CD4-positive, alpha-beta T cell treated with Interleukin-2 at 100 ng/mL for 4 hours (primary cell): ENCODE results near the gene RBBP5.

Experiments used
- DNase-seq: peaks from one replicate; pipeline ENCODE4 v3.0.0-alpha.2; 2020; ENCODE audit warnings: low spot score

The RBBP5 gene

DNA sequence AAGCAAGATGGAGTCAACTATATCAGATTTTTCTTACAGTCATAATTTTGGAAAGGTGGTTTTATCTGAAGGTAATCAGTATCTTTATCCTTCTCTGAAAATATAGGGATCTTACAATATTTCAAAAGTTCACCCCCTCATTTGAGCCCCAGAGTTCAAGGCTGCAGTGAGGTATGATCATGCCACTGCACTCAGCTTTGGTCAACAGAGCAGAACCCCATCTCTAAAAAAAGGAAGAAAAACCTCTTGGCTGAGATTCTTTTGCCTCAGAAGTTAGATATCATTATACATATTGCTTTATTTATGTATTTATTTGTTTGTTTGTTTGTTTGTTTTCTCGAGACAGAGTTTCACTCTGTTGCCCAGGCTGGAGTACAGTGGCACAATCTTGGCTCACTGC lies 11.5 kb upstream of the RBBP5 start:
- DNase-seq: no peak

DNA sequence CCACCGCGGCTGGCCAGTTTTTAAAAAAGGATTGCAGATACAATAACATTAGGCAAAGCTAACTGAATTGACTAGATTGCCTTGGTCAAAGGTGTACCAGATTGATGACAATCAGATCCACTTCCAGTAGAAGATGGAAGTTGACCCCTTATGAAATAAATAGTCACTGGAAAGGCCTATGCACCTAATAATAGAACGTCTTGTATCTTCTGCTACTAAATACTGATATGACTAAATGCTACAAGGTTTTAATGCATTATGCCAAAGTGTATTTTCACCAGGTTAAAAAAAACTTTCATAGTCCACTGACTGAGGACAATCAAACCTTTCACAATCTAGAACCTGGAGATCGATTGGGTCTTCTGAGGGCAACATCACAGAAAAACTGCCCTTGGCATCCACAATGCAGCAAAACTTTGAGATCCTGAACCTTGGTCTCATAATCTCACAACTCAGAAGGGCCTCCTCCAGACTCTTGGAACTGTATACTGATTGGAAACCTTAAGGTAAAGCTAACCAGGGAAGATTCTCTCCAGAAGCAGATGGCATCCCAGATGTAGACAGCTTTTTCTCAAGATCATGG lies 7.8 kb upstream of the RBBP5 start:
- no peak for DNase-seq

DNA sequence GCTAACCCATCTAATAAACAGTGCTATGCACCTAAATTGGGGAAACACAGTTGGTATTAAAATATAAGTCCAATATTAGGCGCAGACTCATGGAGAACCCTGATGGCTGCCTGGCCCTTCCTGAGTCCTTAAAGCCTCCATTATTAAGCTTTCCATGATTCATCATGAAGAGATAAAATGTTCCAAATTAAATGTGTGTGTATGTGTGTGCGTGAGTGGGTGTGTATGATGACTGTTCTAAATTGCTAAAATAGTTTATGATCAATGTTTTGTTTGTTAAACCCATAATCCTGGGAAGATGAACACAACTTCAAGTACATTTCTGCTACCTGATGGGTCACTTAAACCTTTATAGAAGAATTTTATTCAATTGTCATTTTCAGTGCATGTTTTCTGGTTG lies 6.3 kb upstream of the RBBP5 start:
- no peak for DNase-seq

DNA sequence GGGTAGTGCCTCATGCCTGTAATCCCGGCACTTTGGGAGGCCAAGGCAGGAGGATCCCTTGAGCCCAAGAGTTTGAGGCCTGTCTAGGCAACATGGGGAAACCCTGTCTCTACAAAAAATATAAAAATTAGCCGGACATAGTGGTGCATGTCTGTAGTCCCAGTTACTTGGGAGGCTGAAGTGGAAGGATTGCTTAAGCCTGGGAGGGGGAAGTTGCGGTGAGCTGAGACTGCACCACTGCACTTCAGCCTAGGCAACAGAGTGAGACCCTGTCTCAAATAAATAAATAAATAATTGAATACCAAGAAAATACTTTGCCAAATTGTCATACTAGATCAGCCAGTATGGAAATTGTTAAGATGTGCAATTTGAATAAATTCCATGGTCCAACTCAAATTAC lies 5.9 kb upstream of the RBBP5 start:
- DNase-seq: no peak

DNA sequence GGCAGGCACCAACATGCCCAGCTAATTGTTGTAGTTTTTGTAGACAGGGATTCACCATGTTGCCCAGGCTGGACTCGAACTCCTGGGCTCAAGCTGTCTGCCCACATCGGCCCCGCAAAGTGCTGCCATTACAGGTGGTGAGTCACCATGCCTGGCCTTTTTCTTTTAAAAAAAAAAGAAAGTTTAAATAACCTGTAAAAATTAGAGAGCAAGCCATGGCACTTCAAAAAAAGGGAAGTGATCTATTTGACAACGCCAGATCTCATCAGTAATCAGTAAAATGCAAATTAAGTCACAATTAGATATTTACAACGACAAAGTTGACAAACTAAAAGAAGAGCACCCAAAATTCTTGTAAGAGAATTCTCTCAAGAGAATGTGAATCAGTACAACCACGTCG lies 2.9 kb upstream of the RBBP5 start:
- no peak for DNase-seq

DNA sequence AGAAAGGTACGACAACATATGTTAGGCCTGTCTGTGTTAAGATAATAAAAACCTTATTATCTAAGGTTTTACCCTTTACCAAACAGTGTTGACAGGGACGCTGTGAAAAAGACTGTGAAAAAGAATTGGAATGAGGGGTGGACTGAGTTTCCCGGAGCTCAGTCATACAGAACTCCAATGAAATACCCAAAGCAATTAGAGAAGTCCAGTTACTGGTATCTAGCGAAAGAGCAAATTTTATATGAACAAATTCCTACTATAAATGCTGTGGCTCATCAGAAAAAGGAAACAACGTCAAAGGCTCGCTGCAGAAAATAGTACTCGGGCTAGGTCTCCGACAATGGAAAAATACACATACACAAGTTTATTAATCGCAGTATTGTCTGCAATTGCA lies 708 bp upstream of the RBBP5 start:
- DNase-seq: no peak

DNA sequence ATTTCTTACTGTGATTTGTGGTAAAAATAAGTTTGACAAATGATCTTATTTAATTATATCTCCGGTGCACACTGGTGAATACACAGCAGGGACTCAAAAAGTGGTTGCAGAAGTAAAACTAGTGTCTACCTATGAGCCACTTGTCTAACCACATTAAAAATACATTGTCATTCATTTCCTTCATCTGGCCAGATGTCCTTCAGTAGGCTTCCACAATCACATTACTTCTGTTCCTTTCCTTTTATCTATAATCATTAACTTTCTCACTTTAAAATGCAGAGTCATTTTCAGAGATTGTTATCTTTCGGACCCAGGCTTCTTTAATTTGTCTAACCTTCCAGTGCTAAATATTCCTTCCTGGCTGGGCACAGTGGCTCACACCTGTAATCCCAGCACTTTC lies 3.0 kb downstream of the RBBP5 start:
- no peak for DNase-seq

DNA sequence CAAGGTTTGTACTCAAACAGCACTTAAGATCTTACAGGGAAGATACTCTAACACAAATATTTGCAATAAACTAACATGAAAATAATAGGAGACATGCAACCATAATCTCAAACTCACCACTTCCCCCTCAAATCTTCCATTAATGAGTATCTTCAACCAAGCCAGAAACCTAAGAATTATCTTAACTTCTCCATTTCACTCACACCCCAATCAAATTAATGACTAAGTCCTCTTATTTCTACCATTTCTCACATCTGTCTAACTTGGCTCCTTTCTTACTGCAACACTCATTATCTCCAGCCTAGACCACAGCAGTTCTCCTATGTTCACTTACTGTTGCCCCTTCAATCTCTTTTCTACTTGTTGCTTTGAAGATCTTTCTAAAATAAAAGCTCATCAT lies 10.4 kb downstream of the RBBP5 start:
- DNase-seq: no peak

DNA sequence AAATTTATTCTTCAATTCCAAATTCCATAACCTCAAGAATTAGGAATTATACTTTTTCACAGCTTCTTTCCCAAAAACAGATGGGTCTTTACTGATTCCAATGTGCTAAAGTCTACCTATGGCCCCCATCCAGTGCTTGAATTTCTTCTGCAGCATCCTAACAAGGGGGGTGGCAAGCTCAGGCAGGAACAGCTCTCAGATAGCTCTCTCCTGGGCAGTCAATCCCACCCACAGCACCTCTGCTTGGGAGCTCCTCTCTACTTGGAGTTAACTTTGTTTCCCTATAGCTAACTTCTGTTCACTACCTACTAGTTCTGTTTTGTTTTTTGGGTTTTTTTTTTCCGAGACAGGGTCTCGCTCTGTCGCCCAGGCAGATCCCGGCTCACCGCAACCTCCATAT lies 12.1 kb downstream of the RBBP5 start:
- DNase-seq: no peak

DNA sequence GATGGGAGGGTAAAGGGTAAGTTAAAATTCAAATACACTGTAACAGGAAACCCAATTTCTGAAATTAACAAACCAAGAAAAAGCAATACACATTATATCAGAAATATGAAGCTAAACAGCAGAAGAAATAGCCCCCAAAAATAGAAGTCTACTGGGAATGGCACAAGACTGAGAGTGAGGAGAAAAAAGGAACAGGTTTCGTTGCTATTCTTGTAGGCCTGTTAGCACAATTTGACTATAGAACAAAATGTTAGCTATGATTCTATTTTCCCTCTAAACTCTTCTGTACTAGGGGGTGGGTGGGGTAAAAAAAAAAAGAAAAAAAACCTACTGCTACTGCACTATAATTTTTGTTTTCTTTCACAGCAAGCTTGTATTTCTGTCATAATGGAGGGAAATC lies 12.5 kb downstream of the RBBP5 start:
- no peak for DNase-seq

DNA sequence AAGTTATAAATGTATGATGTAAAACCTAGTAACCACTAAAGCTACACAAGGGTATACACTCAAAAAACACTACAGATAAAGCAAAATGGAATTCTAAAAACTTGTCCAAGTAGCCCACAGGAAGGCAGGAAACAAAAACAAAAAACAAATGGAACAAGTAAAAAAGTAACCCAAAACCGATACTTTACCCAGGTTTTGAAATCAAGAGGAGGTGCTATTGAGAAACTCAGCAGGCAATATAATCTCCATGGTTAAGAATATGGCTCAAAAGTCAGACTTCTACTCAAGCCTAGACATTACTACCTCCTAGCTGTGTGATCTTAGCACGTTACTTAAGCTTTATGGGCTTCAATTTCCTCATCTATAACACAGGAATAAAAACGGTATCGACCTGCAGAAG lies 13.3 kb downstream of the RBBP5 start:
- DNase-seq: no peak

DNA sequence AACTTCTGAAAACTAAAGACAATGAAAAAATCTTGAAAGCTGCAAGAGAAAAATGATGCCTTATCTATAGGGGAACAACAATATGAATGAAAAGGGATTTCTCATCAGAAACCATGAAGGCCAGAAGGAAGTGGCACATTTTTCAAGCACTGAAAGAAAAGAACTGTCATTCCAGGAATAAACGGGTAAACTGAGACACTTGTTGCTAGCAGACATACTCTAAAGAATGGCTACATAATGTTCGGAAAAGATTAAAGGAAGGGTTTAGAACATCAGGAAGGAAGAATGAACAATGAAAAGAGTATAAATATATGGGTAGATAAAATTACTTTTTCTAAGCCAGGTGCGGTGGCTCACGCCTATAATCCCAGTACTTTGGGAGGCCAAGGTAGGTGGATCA lies 14.5 kb downstream of the RBBP5 start:
- DNase-seq: no peak

DNA sequence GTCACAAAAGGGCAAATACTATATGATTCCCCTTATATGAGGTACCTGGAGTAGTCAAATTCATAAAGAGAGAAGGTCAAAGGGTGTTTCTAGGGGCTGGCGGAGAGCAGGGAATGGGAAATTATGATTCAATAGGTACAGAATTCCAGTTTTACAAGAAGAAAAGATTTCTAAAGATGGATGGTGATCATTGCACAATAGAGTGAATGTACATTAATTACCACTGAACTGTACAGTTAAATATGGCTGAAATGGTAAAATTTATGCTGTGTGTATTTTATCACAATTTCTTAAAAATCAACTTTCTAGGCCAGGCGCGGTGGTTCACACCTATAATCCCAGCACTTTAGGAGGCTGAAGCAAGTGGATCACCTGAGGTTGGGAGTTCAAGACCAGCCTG lies 19.4 kb downstream of the RBBP5 start:
- no peak for DNase-seq

DNA sequence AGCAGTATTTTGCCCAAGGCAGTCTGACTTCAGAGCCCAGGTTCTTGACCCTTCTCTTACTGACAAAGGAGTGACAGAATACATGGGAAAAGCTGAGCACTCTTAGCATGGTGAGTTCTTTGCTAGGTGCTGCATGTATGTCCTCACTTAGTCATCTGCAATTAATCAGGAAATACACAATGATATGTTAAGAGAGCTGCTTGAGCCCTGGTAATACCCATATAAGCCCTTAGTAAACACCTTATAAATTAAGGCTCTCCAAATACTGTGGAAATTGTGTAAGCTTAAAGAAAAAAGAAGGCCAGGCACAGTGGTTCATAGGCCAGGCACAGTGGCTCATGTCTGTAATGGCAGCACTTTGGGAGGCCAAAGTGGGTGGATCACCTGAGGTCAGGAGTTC lies 23.5 kb downstream of the RBBP5 start:
- DNase-seq: no peak

DNA sequence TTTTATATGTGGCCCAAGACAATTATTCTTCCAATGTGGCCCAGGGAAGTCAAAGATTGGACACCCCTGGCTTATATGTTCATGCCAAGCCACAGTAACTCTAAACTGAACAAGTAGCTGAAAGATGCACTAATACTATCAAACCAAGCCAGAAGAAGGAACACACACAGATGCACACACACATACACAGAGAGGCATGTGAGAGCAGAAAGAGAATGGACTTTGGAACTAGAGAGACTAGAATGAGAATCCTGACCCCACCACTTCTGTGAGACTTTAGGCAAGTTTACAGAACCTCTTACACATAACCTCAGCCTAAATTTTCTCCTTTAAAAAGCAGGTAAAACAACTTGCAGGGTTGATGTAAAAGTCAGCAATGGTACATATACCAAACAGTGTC lies 26.4 kb downstream of the RBBP5 start:
- no peak for DNase-seq

DNA sequence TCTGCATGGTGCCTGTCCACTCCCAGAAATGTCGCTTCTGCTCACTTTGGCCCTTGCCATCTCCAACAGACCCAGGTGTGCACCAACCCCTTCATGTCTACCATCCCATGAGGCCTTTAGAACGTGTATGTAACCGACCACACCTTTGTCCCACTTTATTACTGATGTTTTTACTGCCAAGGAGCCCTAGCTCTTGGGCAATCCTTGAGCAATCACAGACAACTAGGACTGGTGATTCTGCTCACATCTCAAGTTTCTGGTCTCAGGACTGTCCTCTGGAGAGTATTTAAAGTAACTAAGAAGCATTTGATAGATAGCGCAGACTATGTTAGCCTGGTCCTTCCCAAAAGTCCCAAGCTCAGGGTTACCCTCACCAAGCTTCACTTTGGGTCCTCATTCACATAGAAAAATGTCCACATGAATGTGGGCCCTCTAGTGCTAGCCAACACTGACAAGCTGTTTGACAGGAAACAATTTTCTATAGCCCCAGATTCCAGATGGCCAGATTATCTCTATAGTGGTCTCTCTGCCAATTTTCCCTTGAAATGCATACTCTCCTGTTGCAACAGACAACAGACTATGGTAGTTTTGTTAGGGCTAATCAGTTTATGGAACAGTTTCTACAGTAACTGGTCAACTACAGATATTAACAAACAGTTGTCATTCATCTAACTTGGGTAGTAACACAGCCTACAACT lies 30.6 kb downstream of the RBBP5 start:
- DNase-seq: no peak

DNA sequence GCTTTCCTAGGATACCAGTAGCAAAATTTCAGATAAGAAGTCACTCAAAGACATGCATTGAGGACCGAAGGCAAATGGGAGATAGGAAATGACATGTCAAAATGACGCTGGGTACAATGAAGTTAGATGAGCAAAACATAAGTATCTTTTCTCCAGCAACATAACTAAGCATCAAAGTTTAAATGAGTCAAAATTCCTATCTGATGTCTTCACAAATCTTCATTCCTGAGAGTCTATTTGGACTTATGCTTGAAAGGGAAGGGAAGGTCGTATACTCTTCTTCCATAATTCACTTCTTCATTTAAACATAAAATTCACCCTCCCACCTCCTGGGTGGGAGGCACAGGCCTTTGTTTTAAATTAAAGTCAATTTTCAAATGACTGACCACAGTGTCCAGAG lies 33.4 kb downstream of the RBBP5 start:
- DNase-seq: no peak

DNA sequence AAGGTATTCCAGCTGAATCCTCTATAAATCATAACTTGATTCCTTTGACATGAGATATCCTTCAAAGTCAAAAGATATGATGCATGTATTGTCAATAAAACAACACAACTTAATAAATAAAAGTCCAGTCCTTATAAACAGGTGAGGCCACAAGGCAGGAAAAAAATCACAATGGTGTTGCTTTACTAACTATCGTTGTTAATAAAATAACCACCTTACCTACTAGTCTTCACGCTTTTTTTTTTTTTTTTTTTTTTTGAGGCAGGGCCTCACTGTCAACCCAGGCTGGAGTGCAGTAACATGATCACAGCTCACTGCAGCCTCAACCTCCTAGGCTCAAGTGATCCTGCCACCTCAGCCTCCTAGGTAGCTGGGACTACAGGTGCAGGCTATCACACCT lies 37.4 kb downstream of the RBBP5 start, which contains the start of gene TMEM81:
Gene TMEM81, minus strand, starts transcription at position 101 of the 400 bp plus-strand sequence. CDS start 140 bp downstream, outside the sequence.
- DNase-seq: no peak

DNA sequence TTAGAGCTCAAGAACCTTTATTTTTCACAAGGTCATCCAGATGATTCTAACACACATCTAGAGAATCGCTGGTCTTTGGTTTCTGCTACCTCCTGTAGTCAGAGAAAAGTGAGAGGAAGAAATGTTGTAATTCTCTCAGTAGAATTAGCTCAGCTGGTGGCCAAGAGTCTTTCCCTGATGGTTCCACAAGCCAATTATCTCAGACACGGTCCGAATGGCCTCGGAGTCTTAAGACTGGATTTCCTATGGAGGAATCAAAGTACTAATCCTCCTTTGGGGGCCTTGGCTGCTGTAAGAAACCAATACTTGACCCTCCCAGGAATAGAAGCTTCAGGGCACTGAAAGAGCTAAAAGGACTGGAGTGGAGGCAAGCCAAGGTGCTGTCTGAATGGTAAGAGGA lies 39.3 kb downstream of the RBBP5 start:
- DNase-seq: no peak

DNA sequence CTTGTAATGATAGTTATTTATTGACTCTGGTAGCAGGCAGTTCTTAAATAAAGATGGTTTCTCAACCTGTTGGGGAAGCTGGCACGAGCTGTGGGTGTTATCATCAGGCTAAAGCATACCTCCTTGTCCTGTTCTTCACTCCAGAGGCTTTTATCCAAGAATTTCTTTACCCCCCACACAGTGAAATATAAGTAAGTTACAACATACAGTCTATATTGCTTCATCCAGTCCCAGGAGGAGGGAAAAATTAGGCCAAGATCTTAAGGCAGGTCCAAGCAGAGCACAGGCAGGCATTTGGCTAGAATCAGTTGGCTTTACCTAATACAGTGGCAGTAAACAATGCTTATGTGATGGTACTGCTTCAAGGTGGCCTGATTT lies 43.9 kb downstream of the RBBP5 start:
- DNase-seq: no peak

DNA sequence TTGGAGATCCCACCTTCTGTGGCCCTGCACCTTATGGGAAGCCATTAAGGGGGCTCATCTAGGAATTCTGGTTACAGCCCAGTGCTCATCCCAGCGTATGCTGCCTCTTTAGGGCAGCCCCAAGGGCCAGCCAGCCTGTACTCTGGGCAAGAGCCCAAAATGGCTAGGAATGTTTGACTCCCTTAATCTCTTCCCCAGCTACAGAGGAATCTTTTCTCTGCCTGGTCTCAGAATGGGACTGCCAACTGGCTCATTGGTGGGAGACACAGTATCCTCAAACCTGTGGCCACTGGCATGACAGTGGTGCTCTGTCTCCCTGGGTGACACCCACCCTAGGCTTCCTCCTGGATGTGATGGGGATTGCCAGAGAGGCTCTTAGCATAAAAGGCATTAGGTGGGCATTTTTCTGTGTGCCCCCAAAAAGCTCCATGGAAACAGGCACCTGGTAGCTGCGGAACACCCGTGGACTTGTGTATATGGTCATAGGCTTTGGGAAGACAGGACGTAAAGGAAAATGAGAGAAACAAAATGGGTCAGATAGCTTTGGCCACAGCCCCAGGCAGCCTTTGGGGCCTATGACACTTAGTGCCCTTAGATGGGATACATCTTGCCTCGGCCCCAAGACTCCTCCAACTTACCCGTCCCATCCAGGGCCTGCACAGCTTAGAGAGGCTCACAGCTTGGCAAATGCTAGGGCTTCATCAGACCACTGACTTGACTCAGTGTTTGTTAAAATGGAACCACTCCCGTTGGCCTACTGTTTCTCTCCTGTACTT lies 44.4 kb downstream of the RBBP5 start:
- DNase-seq: no peak

DNA sequence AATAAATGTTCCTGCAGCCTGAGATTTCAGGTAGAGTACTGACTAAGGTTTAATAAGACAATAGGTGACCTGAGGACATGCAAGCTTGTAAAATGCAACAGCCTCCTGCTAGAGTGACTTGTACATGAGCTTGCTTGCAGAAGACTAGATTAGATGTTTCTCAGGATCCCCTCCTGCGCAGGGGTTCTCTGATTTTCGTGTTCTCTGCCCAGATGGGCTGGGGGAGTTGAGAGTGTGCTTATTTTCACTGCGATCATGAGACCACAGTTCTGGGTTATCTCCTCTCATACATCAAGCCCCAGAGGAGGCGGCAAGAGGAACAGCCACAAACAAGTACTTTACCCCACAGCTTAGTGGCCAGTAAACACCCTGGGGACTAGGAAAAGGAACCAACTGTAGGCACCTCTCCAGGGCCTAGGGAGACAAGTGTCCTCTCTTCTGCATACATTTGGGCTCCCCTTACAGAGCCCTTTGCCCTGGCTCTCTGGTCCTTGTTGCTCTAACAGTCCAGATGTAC lies 45.5 kb downstream of the RBBP5 start:
- DNase-seq: no peak

DNA sequence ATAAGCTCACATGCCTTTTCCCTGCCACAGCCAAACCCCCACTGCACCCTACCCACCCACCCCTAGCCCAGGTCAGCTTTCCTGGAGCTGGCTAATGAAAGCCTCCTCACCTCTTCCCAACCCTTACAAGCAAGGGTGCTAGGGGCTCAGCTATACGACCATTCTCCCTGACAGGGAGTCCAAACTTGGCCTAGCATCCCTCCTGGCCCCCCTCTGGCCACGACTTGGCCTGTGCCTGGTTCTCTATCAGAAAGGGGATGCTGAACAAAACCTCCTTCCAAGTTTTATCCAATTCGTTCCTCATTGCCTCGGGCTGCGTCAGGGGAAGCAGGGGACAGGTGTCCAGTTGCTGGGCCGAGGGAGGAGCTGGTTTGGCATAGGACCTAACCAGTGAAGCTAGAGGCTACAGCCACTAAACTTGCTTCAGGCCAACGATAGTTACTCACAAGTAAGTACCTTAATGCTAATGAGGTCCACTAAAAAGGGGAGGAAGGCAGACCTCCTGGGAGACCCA lies 46.1 kb downstream of the RBBP5 start:
- DNase-seq: no peak
